ENCODE results near the gene KRTAP10-11.

The KRTAP10-11 gene

GRCh38 chr21:44653656-44654575 is 7.7 kb downstream of the KRTAP10-11 start:
- H3K23ac ChIP-seq (ENCODE audit: low read length) = no peak overlapping the region
- no peaks in the 10 kb centered on the region for H3K36me3 ChIP-seq (ENCODE audit: control insufficient read depth in 1 of 2, insufficient read depth in 2 of 2, low read length in 2 of 2)
- H3K4me1 ChIP-seq (ENCODE audit: control insufficient read depth in 1 of 2, insufficient read depth in 2 of 2, low read length in 2 of 2) = peaks cover 2 to 5% of the 10 kb centered on the region in 2 experiments
- WGBS (ENCODE audit: extremely low coverage, insufficient coverage, insufficient read length) = no CpG with 5 or more reads among the region's 17 CpGs
- no peaks in the 10 kb centered on the region for H3K79me2 ChIP-seq (ENCODE audit: control insufficient read depth, insufficient read depth, low read length, poor library complexity)
- no peaks in the 10 kb centered on the region for H3K79me1 ChIP-seq (ENCODE audit: low read length)
- no peak overlapping the region for H4K8ac ChIP-seq (ENCODE audit: low read depth, low read length)
- no peak overlapping the region for H3K14ac ChIP-seq (ENCODE audit: low read length)
- H2AFZ ChIP-seq (ENCODE audit: insufficient read depth, low read length, poor library complexity) = no peak overlapping the region
- no peak overlapping the region for H3K27ac ChIP-seq (ENCODE audit: low read depth, low read length)
- no peak overlapping the region for H3K4ac ChIP-seq (ENCODE audit: low read depth, low read length)
- H3K9ac ChIP-seq (ENCODE audit: low read length) = no peak overlapping the region
- no peak overlapping the region for H4K12ac ChIP-seq (ENCODE audit: low read depth, low read length)
- no peak overlapping the region for H3K4me2 ChIP-seq (ENCODE audit: low read length)
- no peaks in the 10 kb centered on the region for H3K27me3 ChIP-seq (ENCODE audit: insufficient read depth, low read length)
- no peak overlapping the region for H2BK120ac ChIP-seq (ENCODE audit: insufficient read depth, low read length, poor library complexity)
- H2AK5ac ChIP-seq (ENCODE audit: low read length) = no peak overlapping the region
- no peak for DNase-seq
- H2BK5ac ChIP-seq (ENCODE audit: low read depth, low read length, poor library complexity) = no peak overlapping the region
- H3K4me3 ChIP-seq (ENCODE audit: low read depth, low read length) = no peak overlapping the region
- peaks cover 17% of the 10 kb centered on the region for H3K9me3 ChIP-seq (ENCODE audit: insufficient read depth, low read depth, low read length)
- no peak overlapping the region for H3K18ac ChIP-seq (ENCODE audit: low read length)
- no peak overlapping the region for H4K91ac ChIP-seq (ENCODE audit: low read depth, low read length)
- H2BK12ac ChIP-seq (ENCODE audit: low read length) = no peak overlapping the region

- no peak within 1 kb of the TSS for H3K23ac ChIP-seq (ENCODE audit: low read length)
- no peak within 1 kb of the TSS for H2AFZ ChIP-seq (ENCODE audit: insufficient read depth, low read length, poor library complexity)
- H3K4me2 ChIP-seq (ENCODE audit: low read length) = no peak within 1 kb of the TSS
- H3K79me2 ChIP-seq (ENCODE audit: control insufficient read depth, insufficient read depth, low read length, poor library complexity) = no peaks in the 10 kb centered on the region
- H2BK120ac ChIP-seq (ENCODE audit: insufficient read depth, low read length, poor library complexity) = no peak within 1 kb of the TSS
- no peak for DNase-seq
- peaks cover 18% of the 10 kb centered on the region for H3K9me3 ChIP-seq (ENCODE audit: insufficient read depth, low read depth, low read length)
- H4K8ac ChIP-seq (ENCODE audit: low read depth, low read length) = no peak within 1 kb of the TSS
- H2BK12ac ChIP-seq (ENCODE audit: low read length) = no peak within 1 kb of the TSS
- no peak within 1 kb of the TSS for H3K4me3 ChIP-seq (ENCODE audit: low read depth, low read length)
- H3K79me1 ChIP-seq (ENCODE audit: low read length) = no peaks in the 10 kb centered on the region
- H3K4me1 ChIP-seq (ENCODE audit: control insufficient read depth in 1 of 2, insufficient read depth in 2 of 2, low read length in 2 of 2) = peaks cover 2 to 7% of the 10 kb centered on the region in 2 experiments
- no peak within 1 kb of the TSS for H3K4ac ChIP-seq (ENCODE audit: low read depth, low read length)
- no peak within 1 kb of the TSS for H4K91ac ChIP-seq (ENCODE audit: low read depth, low read length)
- H3K18ac ChIP-seq (ENCODE audit: low read length) = no peak within 1 kb of the TSS
- H2AK5ac ChIP-seq (ENCODE audit: low read length) = no peak within 1 kb of the TSS
- H3K27me3 ChIP-seq (ENCODE audit: insufficient read depth, low read length) = no peaks in the 10 kb centered on the region
- H3K36me3 ChIP-seq (ENCODE audit: control insufficient read depth in 1 of 2, insufficient read depth in 2 of 2, low read length in 2 of 2) = no peaks in the 10 kb centered on the region
- no peak within 1 kb of the TSS for H3K27ac ChIP-seq (ENCODE audit: low read depth, low read length)
- no peak within 1 kb of the TSS for H3K9ac ChIP-seq (ENCODE audit: low read length)
- no CpG with 5 or more reads among the region's 9 CpGs for WGBS (ENCODE audit: extremely low coverage, insufficient coverage, insufficient read length)
- no peak within 1 kb of the TSS for H4K12ac ChIP-seq (ENCODE audit: low read depth, low read length)
- H2BK5ac ChIP-seq (ENCODE audit: low read depth, low read length, poor library complexity) = no peak within 1 kb of the TSS
- H3K14ac ChIP-seq (ENCODE audit: low read length) = no peak within 1 kb of the TSS
These were observed 8.5 kb downstream of the KRTAP10-11 start, which contains the start of gene KRTAP12-4 for GRCh38 chr21:44654576-44655175. Gene KRTAP12-4, minus strand, starts transcription at chr21:44654659. Its CDS starts 45 bp downstream, at chr21:44654614.

- no peak overlapping the region for H2AFZ ChIP-seq (ENCODE audit: insufficient read depth, low read length, poor library complexity)
- no peak overlapping the region for H2AK5ac ChIP-seq (ENCODE audit: low read length)
- H3K4ac ChIP-seq (ENCODE audit: low read depth, low read length) = no peak overlapping the region
- peaks cover 2 to 7% of the 10 kb centered on the region in 2 experiments for H3K4me1 ChIP-seq (ENCODE audit: control insufficient read depth in 1 of 2, insufficient read depth in 2 of 2, low read length in 2 of 2)
- H3K23ac ChIP-seq (ENCODE audit: low read length) = no peak overlapping the region
- WGBS (ENCODE audit: extremely low coverage, insufficient coverage, insufficient read length) = no CpG with 5 or more reads among the region's 1 CpG
- H3K4me3 ChIP-seq (ENCODE audit: low read depth, low read length) = no peak overlapping the region
- H3K9me3 ChIP-seq (ENCODE audit: insufficient read depth, low read depth, low read length) = peaks cover 13% of the 10 kb centered on the region
- DNase-seq = no peak
- no peaks in the 10 kb centered on the region for H3K27me3 ChIP-seq (ENCODE audit: insufficient read depth, low read length)
- H2BK120ac ChIP-seq (ENCODE audit: insufficient read depth, low read length, poor library complexity) = no peak overlapping the region
- no peak overlapping the region for H4K8ac ChIP-seq (ENCODE audit: low read depth, low read length)
- no peak overlapping the region for H3K9ac ChIP-seq (ENCODE audit: low read length)
- no peak overlapping the region for H4K12ac ChIP-seq (ENCODE audit: low read depth, low read length)
- no peak overlapping the region for H3K4me2 ChIP-seq (ENCODE audit: low read length)
- H3K79me2 ChIP-seq (ENCODE audit: control insufficient read depth, insufficient read depth, low read length, poor library complexity) = no peaks in the 10 kb centered on the region
- H2BK12ac ChIP-seq (ENCODE audit: low read length) = no peak overlapping the region
- H3K79me1 ChIP-seq (ENCODE audit: low read length) = no peaks in the 10 kb centered on the region
- no peak overlapping the region for H4K91ac ChIP-seq (ENCODE audit: low read depth, low read length)
- H3K14ac ChIP-seq (ENCODE audit: low read length) = no peak overlapping the region
- no peak overlapping the region for H2BK5ac ChIP-seq (ENCODE audit: low read depth, low read length, poor library complexity)
- H3K27ac ChIP-seq (ENCODE audit: low read depth, low read length) = no peak overlapping the region
- no peak overlapping the region for H3K18ac ChIP-seq (ENCODE audit: low read length)
- H3K36me3 ChIP-seq (ENCODE audit: control insufficient read depth in 1 of 2, insufficient read depth in 2 of 2, low read length in 2 of 2) = no peaks in the 10 kb centered on the region
These were observed 10.7 kb downstream of the KRTAP10-11 start for GRCh38 chr21:44656868-44657267.

DNA sequence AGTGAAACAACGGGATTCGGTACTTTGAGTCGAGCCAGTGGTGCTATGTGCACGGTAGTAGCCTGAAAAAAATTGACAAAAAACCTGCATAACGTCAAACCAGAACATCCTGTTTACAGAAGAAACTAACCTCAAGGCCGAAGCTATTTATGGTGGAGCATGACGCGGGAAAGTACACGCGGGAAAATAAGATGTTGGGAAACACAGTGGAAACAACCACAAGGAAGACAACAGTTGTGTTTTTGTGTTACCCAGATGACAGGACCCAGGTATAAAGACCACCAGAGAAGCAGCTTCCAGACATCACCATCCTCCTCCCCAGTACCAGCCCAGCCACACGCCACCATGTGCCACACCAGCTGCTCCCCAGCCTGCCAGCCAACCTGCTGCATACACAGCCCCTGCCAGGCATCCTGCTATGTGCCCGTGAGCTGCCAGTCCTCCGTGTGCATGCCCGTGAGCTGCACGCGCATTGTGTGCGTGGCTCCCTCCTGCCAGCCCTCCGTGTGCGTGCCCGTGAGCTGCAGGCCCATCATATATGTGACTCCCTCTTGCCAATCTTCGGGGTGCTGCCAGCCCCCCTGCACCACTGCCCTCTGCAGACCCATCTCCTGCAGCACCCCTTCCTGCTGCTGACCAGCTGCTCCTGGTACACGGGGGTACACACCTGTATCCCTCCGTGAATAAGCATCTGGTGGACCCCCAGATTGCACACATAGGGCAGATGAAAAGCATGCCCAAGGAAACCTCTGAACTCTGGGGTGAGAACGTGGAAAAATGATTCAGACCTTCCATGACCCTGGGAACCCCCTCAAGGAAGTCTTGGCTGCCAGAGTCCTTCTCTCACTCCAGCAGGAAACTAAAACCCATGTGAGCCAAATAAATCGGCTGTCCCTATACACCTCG is 11.7 kb downstream of the KRTAP10-11 start, which contains the start of gene KRTAP12-3:
Gene KRTAP12-3 (plus strand): TSS at position 298 of the 906 bp plus-strand sequence. CDS start 48 bp downstream, at position 346.
- H4K91ac ChIP-seq (ENCODE audit: low read depth, low read length) = no peak within 1 kb of the TSS

More for the DNA sequence above, 11.7 kb downstream of the KRTAP10-11 start, which contains the start of gene KRTAP12-3:
- DNase-seq = no peak
- H3K14ac ChIP-seq (ENCODE audit: low read length) = no peak within 1 kb of the TSS
- no peak within 1 kb of the TSS for H2BK5ac ChIP-seq (ENCODE audit: low read depth, low read length, poor library complexity)
- no peak within 1 kb of the TSS for H2AK5ac ChIP-seq (ENCODE audit: low read length)
- no peaks in the 10 kb centered on the region for H3K27me3 ChIP-seq (ENCODE audit: insufficient read depth, low read length)
- no peaks in the 10 kb centered on the region for H3K79me2 ChIP-seq (ENCODE audit: control insufficient read depth, insufficient read depth, low read length, poor library complexity)
- H3K9me3 ChIP-seq (ENCODE audit: insufficient read depth, low read depth, low read length) = peaks cover 13% of the 10 kb centered on the region
- H3K23ac ChIP-seq (ENCODE audit: low read length) = no peak within 1 kb of the TSS
- peak within 1 kb of the TSS; percentile 47 for H3K4me3 ChIP-seq (ENCODE audit: low read depth, low read length)
- no peak within 1 kb of the TSS for H3K4ac ChIP-seq (ENCODE audit: low read depth, low read length)
- no peak within 1 kb of the TSS for H3K18ac ChIP-seq (ENCODE audit: low read length)
- no peak within 1 kb of the TSS for H2AFZ ChIP-seq (ENCODE audit: insufficient read depth, low read length, poor library complexity)
- no CpG with 5 or more reads among the region's 26 CpGs for WGBS (ENCODE audit: extremely low coverage, insufficient coverage, insufficient read length)
- no peak within 1 kb of the TSS for H3K4me2 ChIP-seq (ENCODE audit: low read length)
- H3K79me1 ChIP-seq (ENCODE audit: low read length) = no peaks in the 10 kb centered on the region
- H4K12ac ChIP-seq (ENCODE audit: low read depth, low read length) = no peak within 1 kb of the TSS
- peaks cover 2 to 7% of the 10 kb centered on the region in 2 experiments for H3K4me1 ChIP-seq (ENCODE audit: control insufficient read depth in 1 of 2, insufficient read depth in 2 of 2, low read length in 2 of 2)
- no peak within 1 kb of the TSS for H4K8ac ChIP-seq (ENCODE audit: low read depth, low read length)
- H2BK12ac ChIP-seq (ENCODE audit: low read length) = no peak within 1 kb of the TSS
- no peaks in the 10 kb centered on the region for H3K36me3 ChIP-seq (ENCODE audit: control insufficient read depth in 1 of 2, insufficient read depth in 2 of 2, low read length in 2 of 2)
- H3K27ac ChIP-seq (ENCODE audit: low read depth, low read length) = no peak within 1 kb of the TSS
- no peak within 1 kb of the TSS for H2BK120ac ChIP-seq (ENCODE audit: insufficient read depth, low read length, poor library complexity)
- no peak within 1 kb of the TSS for H3K9ac ChIP-seq (ENCODE audit: low read length)

All from trophoblast cell (in vitro differentiated cells and primary cell).